ENCODE measurements around the gene RTN1. TPM values are rescaled to one million over a fixed set of nuclear protein-coding genes. Genes with fewer than 3 reads are reported as not detected.

RTN1 gene
- total RNA-seq, 4 donors from 2014 or later = 1.4 to 2.5 (median 1.8) TPM

GRCh38 chr14:59566725-59567124, 303.9 kb downstream of the RTN1 start:
- Histone ChIP-seq H3K4me3 (no peak overlapping the region), H3K36me3 (no peaks in the 10 kb centered on the region), H3K27me3 (no peaks in the 10 kb centered on the region), H3K9me3 (no peaks in the 10 kb centered on the region), H3K27ac (no peak overlapping the region), H3K4me1 (no peaks in the 10 kb centered on the region)
- in situ Hi-C loops (cut with MboI; ENCODE audit: low sequenced_read_pairs in 4 of 4) = no loop called here
- intact Hi-C loops (cut with DNase I; ENCODE audit: low total_unique reads) = no loop called here
- TF ChIP-seq POLR2A (IDR thresholded peaks at IDR 0.05) = no peak
- TF ChIP-seq CTCF (IDR thresholded peaks at IDR 0.05 in 4 of 5, conservative IDR thresholded peaks at IDR 0.05 in 1 of 5) = no peak
- DNase-seq (no peak), ATAC-seq (no peak)

- DNase-seq (no peak), ATAC-seq (no peak)
- no peaks in the 10 kb centered on the region for H3K9me3 ChIP-seq
- no peak overlapping the region for H3K4me3 ChIP-seq
- intact Hi-C loops (cut with DNase I; ENCODE audit: low total_unique reads) (no loop called here), in situ Hi-C loops (cut with MboI; ENCODE audit: low sequenced_read_pairs in 4 of 4) (no loop called here)
- H3K27me3 ChIP-seq = no peaks in the 10 kb centered on the region
- H3K27ac ChIP-seq = no peak overlapping the region
- no peaks in the 10 kb centered on the region for H3K36me3 ChIP-seq
- no peaks in the 10 kb centered on the region for H3K4me1 ChIP-seq
- TF ChIP-seq CTCF (IDR thresholded peaks at IDR 0.05 in 4 of 5, conservative IDR thresholded peaks at IDR 0.05 in 1 of 5) = no peak
- no peak for TF ChIP-seq POLR2A (IDR thresholded peaks at IDR 0.05)
Observed at GRCh38 chr14:59566296-59566695, 304.3 kb downstream of the RTN1 start.

- H3K27ac ChIP-seq = no peak overlapping the region
- no peaks in the 10 kb centered on the region for H3K9me3 ChIP-seq
- intact Hi-C loops (cut with DNase I; ENCODE audit: low total_unique reads) = no loop called here
- no peaks in the 10 kb centered on the region for H3K27me3 ChIP-seq
- H3K4me3 ChIP-seq = no peak overlapping the region
- no peaks in the 10 kb centered on the region for H3K36me3 ChIP-seq
- no peaks in the 10 kb centered on the region for H3K4me1 ChIP-seq
- TF ChIP-seq POLR2A (IDR thresholded peaks at IDR 0.05) = no peak
- TF ChIP-seq CTCF (IDR thresholded peaks at IDR 0.05 in 4 of 5, conservative IDR thresholded peaks at IDR 0.05 in 1 of 5) = no peak
- ATAC-seq (no peak), DNase-seq (no peak)
- in situ Hi-C loops (cut with MboI; ENCODE audit: low sequenced_read_pairs in 4 of 4) = no loop called here
Observed at GRCh38 chr14:59565087-59565486, 305.5 kb downstream of the RTN1 start.

DNA sequence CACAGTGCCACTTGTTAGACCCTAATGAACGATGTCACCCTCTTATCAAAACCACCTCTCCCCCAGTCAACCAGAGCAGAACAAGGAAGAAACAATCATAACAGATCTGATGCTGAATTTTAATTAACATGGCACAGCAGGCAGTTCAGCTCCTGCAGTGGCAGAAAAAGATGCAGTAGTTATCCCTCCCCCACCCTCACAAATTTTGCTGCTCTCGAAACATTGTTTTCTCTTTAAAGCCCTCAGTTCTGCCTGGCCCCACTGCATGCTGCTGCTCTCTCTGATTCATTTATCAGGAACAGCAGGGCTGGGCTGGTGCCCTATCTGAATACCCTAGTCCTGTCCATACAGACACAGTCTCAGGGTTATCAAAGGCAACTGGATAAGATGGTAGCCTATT, 306.2 kb downstream of the RTN1 start:
- H3K36me3 ChIP-seq = no peaks in the 10 kb centered on the region
- no peak overlapping the region for H3K27ac ChIP-seq
- intact Hi-C loops (cut with DNase I; ENCODE audit: low total_unique reads) = no loop called here
- no peak for TF ChIP-seq POLR2A (IDR thresholded peaks at IDR 0.05)
- no peak for TF ChIP-seq CTCF (IDR thresholded peaks at IDR 0.05 in 4 of 5, conservative IDR thresholded peaks at IDR 0.05 in 1 of 5)
- no peaks in the 10 kb centered on the region for H3K27me3 ChIP-seq
- no peak for ATAC-seq
- in situ Hi-C loops (cut with MboI; ENCODE audit: low sequenced_read_pairs in 4 of 4) = no loop called here
- no peak for DNase-seq
- H3K4me3 ChIP-seq = no peak overlapping the region
- H3K4me1 ChIP-seq = no peaks in the 10 kb centered on the region
- no peaks in the 10 kb centered on the region for H3K9me3 ChIP-seq

DNA sequence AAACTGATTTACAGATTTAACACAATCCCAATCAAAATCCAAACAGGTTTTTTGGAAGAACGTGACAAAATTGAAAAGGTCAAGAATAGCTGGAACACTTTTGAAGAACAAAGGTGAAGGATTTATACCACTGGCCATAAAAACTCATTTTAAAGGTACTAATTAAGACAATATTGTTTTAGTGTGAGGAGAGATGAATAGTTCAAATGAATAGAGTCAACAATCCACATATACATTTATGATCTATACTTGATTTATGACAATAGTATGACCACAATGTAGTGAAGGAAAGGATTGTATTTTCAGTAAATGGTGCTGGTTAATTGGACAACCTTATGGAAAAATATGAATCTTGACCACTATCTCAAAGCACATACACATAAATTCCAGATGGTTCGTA, 323.3 kb downstream of the RTN1 start:
- H3K27me3 ChIP-seq = no peaks in the 10 kb centered on the region
- DNase-seq (no peak), ATAC-seq (no peak)
- no peak overlapping the region for H3K4me3 ChIP-seq
- intact Hi-C loops (cut with DNase I; ENCODE audit: low total_unique reads) (no loop called here), in situ Hi-C loops (cut with MboI; ENCODE audit: low sequenced_read_pairs in 4 of 4) (no loop called here)
- TF ChIP-seq CTCF (IDR thresholded peaks at IDR 0.05 in 4 of 5, conservative IDR thresholded peaks at IDR 0.05 in 1 of 5) (no peak), POLR2A (IDR thresholded peaks at IDR 0.05) (no peak)
- H3K27ac ChIP-seq = no peak overlapping the region
- H3K36me3 ChIP-seq = no peaks in the 10 kb centered on the region
- H3K4me1 ChIP-seq = no peaks in the 10 kb centered on the region
- no peaks in the 10 kb centered on the region for H3K9me3 ChIP-seq

Data from gastrocnemius medialis (tissue), 4 donors.